ENCODE measurements around the gene CGB7.
"Not testable (repeated sequence)": the region's sequence is repeated elsewhere in the genome, so short reads cannot be mapped to it uniquely, and the experiment has no call there.

CGB7 gene

DNA sequence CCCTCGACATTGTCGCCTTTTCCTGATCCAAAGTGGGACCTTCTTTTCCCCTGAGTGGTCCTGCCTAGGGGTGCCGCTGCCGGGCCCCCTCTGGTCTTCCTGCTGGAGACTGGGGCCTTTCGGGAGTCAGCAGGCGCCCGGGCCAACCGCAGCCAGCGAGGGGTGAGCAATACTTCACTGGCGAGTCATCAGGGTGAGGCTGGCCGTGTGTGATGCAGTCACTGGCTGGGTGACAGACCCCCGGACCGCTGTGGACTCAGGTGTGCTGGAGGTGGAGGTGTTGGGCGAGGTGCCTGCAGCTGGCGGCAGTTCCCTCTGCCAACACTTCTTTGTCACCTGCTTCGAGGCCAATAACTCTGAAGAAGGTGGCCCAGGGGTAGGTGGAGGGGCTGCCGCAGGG lies 15.4 kb downstream of the CGB7 start:
- ATAC-seq (ENCODE audit: low read depth) (no peak), DNase-seq (ENCODE audit: low spot score in 2 of 2) (no peak)
- peaks cover 3% of the 10 kb centered on the region for H3K4me1 Mint-ChIP-seq
- H3K36me3 Mint-ChIP-seq = no peaks in the 10 kb centered on the region
- no peak overlapping the region for H3K27ac Mint-ChIP-seq
- peaks cover 4% of the 10 kb centered on the region for H3K27me3 Mint-ChIP-seq
- H3K9me3 Mint-ChIP-seq = no peaks in the 10 kb centered on the region
- H3K4me3 Mint-ChIP-seq = no peak overlapping the region

- H3K27ac Mint-ChIP-seq; DNase-seq (ENCODE audit: low spot score in 2 of 2); H3K9me3 Mint-ChIP-seq; H3K4me3 Mint-ChIP-seq; H3K4me1 Mint-ChIP-seq; H3K27me3 Mint-ChIP-seq; ATAC-seq (ENCODE audit: low read depth); H3K36me3 Mint-ChIP-seq: not testable (repeated sequence)
Measured at GRCh38 chr19:49039736-49040135, 17.8 kb downstream of the CGB7 start.

DNA sequence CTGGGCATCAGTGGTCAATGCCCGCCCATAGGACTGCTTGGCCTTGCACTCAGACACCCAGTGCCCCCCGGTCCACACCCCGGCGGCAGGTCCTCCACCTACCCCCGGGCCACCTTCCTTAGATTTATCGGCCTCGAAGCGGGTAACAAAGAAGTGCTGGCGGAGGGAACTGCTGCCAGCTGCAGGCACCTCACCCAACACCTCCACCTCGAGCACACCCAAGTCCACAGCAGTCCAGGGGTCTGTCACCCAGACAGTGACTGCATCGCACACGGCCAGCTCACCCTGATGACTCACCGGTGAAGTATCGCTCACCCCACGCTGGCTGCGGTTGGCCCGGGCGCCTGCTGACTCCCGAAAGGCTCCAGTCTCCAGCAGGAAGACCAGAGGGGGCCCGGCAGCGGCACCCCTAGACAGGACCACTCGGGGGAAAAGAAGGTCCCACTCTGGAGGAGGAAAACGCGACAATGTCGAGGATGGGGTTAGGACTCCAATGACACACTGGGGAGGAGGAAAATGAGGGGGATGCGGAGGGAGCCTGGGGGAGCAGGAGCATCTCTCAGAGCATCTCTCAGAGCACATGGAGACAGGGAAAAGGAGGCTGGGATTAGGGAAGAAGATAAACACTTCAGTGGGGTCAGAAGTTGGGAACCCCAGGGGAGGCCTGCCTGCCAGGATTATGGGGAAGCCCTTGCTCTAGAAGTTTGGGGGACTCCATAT lies 18.8 kb downstream of the CGB7 start:
- not testable (repeated sequence) for DNase-seq (ENCODE audit: low spot score in 2 of 2); ATAC-seq (ENCODE audit: low read depth); H3K27ac Mint-ChIP-seq; H3K4me1 Mint-ChIP-seq; H3K27me3 Mint-ChIP-seq; H3K4me3 Mint-ChIP-seq; H3K9me3 Mint-ChIP-seq; H3K36me3 Mint-ChIP-seq

GRCh38 chr19:49038111-49038510 lies 19.4 kb downstream of the CGB7 start:
- DNase-seq (ENCODE audit: low spot score in 2 of 2); H3K27ac Mint-ChIP-seq; H3K4me3 Mint-ChIP-seq; ATAC-seq (ENCODE audit: low read depth); H3K27me3 Mint-ChIP-seq; H3K4me1 Mint-ChIP-seq; H3K9me3 Mint-ChIP-seq; H3K36me3 Mint-ChIP-seq: not testable (repeated sequence)

GRCh38 chr19:49036815-49037214 lies 20.7 kb downstream of the CGB7 start, which contains the start of gene CGB1:
TSS of gene CGB1 (minus strand) at chr19:49036895. CDS start at chr19:49036711, 184 bp downstream.
- not testable (repeated sequence) for H3K27me3 Mint-ChIP-seq; H3K4me3 Mint-ChIP-seq; ATAC-seq (ENCODE audit: low read depth); H3K9me3 Mint-ChIP-seq; H3K27ac Mint-ChIP-seq; H3K4me1 Mint-ChIP-seq; H3K36me3 Mint-ChIP-seq; DNase-seq (ENCODE audit: low spot score in 2 of 2)

GRCh38 chr19:49031642-49032301 lies 25.8 kb downstream of the CGB7 start, which contains the start of gene CGB2:
TSS of gene CGB2 (plus strand) at chr19:49031890. CDS start at chr19:49032096, 206 bp downstream.
- not testable (repeated sequence) for H3K4me1 Mint-ChIP-seq; H3K9me3 Mint-ChIP-seq; DNase-seq (ENCODE audit: low spot score in 2 of 2); H3K4me3 Mint-ChIP-seq; H3K27ac Mint-ChIP-seq; H3K36me3 Mint-ChIP-seq; H3K27me3 Mint-ChIP-seq
- peak; percentile 74 for ATAC-seq (ENCODE audit: low read depth)

- not testable (repeated sequence) for H3K27me3 Mint-ChIP-seq; H3K36me3 Mint-ChIP-seq; ATAC-seq (ENCODE audit: low read depth)
Measured at GRCh38 chr19:49030323-49030722, 27.2 kb downstream of the CGB7 start.

DNA sequence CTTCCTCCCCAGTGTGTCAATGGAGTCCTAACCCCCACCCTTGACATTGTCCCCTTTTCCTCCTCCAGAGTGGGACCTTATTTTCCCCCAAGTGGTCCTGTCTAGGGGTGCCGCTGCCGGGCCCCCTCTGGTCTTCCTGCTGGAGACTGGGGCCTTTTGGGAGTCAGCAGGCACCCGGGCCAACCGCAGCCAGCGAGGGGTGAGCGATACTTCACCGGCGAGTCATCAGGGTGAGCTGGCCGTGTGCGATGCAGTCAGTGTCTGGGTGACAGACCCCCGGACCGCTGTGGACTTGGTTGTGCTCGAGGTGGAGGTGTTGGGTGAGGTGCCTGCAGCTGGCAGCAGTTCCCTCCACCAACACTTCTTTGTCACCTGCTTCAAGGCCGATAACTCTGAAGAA lies 27.8 kb downstream of the CGB7 start:
- not testable (repeated sequence) for H3K27ac Mint-ChIP-seq; H3K4me3 Mint-ChIP-seq; H3K4me1 Mint-ChIP-seq; ATAC-seq (ENCODE audit: low read depth); H3K9me3 Mint-ChIP-seq; H3K36me3 Mint-ChIP-seq; H3K27me3 Mint-ChIP-seq; DNase-seq (ENCODE audit: low spot score in 2 of 2)

More at GRCh38 chr19:49030323-49030722, 27.2 kb downstream of the CGB7 start:
- not testable (repeated sequence) for H3K9me3 Mint-ChIP-seq; H3K27ac Mint-ChIP-seq; H3K4me3 Mint-ChIP-seq; DNase-seq (ENCODE audit: low spot score in 2 of 2); H3K4me1 Mint-ChIP-seq

DNA sequence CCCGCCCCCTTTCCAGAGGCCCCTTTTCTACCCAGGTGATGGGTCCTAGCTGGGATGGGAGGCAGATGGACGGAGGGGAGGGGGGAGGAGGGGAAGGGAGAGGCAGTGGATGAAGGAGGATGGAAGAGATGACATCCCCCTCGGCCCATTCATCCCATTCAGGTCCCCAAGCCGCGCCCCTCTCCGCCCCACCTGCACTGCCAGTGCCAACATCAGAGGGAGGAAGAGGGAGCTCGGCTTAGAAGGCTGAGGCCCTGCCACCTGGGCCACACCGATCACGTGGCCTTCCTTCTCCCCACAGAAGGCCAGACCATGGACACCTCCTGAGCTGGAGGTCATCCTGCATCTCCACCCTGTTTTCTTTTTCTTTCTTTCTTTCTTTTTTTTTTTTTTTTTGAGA lies 28.9 kb downstream of the CGB7 start:
- not testable (repeated sequence) for H3K36me3 Mint-ChIP-seq; DNase-seq (ENCODE audit: low spot score in 2 of 2); H3K4me1 Mint-ChIP-seq; H3K9me3 Mint-ChIP-seq; H3K27ac Mint-ChIP-seq; H3K27me3 Mint-ChIP-seq; ATAC-seq (ENCODE audit: low read depth); H3K4me3 Mint-ChIP-seq

DNA sequence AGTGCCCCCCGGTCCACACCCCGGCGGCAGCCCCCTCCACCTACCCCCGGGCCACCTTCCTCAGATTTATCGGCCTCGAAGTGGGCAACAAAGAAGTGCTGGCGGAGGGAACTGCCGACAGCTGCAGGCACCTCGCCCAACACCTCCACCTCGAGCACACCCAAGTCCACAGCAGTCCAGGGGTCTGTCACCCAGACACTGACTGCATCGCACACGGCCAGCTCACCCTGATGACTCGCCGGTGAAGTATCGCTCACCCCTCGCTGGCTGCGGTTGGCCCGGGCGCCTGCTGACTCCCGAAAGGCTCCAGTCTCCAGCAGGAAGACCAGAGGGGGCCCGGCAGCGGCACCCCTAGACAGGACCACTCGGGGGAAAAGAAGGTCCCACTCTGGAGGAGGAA lies 31.9 kb downstream of the CGB7 start:
- ATAC-seq (ENCODE audit: low read depth); H3K36me3 Mint-ChIP-seq; H3K27ac Mint-ChIP-seq; DNase-seq (ENCODE audit: low spot score in 2 of 2); H3K27me3 Mint-ChIP-seq; H3K9me3 Mint-ChIP-seq; H3K4me1 Mint-ChIP-seq; H3K4me3 Mint-ChIP-seq: not testable (repeated sequence)

- peaks cover 11% of the 10 kb centered on the region for H3K4me1 Mint-ChIP-seq
- H3K36me3 Mint-ChIP-seq; H3K27ac Mint-ChIP-seq; H3K27me3 Mint-ChIP-seq; DNase-seq (ENCODE audit: low spot score in 2 of 2); H3K9me3 Mint-ChIP-seq; H3K4me3 Mint-ChIP-seq; ATAC-seq (ENCODE audit: low read depth): not testable (repeated sequence)
Measured at GRCh38 chr19:49025088-49025487, 32.5 kb downstream of the CGB7 start.

GRCh38 chr19:49024233-49024632 lies 33.3 kb downstream of the CGB7 start, which contains the start of gene CGB3:
TSS of gene CGB3 (minus strand) at chr19:49024333. CDS start at chr19:49023971, 362 bp downstream.
- peaks cover 12% of the 10 kb centered on the region for H3K4me1 Mint-ChIP-seq
- H3K27me3 Mint-ChIP-seq; ATAC-seq (ENCODE audit: low read depth); H3K9me3 Mint-ChIP-seq; H3K27ac Mint-ChIP-seq; DNase-seq (ENCODE audit: low spot score in 2 of 2); H3K4me3 Mint-ChIP-seq; H3K36me3 Mint-ChIP-seq: not testable (repeated sequence)

DNA sequence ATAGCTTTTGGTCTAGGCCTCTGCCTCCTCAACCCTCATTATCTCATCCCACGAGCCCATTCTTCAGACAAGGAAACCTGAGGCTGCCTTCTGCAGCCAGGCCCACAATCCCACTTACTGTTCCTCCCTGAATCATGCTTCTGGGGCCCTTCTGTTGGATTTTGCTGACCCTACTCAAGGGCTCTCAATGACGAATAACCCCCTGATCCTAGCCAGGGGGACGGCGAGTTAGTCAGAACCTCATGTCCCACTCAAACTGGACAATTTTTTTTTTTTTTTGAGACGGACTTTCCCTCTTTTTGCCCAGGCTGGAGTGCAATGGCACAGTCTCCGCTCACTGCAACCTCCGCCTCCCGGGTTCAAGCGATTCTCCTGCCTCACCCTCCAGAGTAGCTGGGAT lies 35.4 kb downstream of the CGB7 start:
- ATAC-seq (ENCODE audit: low read depth) (no peak), DNase-seq (ENCODE audit: low spot score in 2 of 2) (no peak)
- no peak overlapping the region for H3K4me3 Mint-ChIP-seq
- peaks cover 16% of the 10 kb centered on the region for H3K4me1 Mint-ChIP-seq
- H3K9me3 Mint-ChIP-seq = no peaks in the 10 kb centered on the region
- H3K27ac Mint-ChIP-seq = no peak overlapping the region
- no peaks in the 10 kb centered on the region for H3K27me3 Mint-ChIP-seq
- H3K36me3 Mint-ChIP-seq = no peaks in the 10 kb centered on the region

- Mint-ChIP-seq H3K27me3 (no peaks in the 10 kb centered on the region), H3K9me3 (no peaks in the 10 kb centered on the region), H3K36me3 (no peaks in the 10 kb centered on the region), H3K27ac (peak overlapping the region; percentile 1), H3K4me3 (peak overlapping the region; percentile 22), H3K4me1 (peaks cover 16% of the 10 kb centered on the region)
- no peak for DNase-seq (ENCODE audit: low spot score in 2 of 2)
- ATAC-seq (ENCODE audit: low read depth) = no peak
Measured at GRCh38 chr19:49020931-49021895, 36.3 kb downstream of the CGB7 start.

Data from memory B cell (primary cell).